ENCODE measurements around the gene ADAR.

The ADAR gene

DNA sequence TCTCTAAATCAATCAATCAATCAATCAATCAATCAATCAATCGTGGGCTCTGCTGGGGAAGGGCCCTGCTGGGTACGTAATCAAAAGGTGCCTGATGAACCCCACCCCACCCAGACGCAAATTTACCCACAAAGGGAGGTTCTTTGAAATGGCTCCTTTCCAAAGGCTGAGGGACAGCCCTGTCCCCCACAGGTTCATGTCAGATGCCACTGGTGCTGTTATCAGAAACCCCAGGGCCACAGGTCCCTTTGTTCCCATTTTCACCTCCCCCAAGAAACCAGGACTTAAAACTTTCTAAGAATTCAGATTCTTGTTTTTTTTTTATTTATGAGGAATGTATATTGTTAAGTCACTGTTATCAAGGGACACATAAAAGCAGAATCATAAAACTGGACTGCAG is 26.2 kb downstream of the ADAR start:
- no peak for DNase-seq

DNA sequence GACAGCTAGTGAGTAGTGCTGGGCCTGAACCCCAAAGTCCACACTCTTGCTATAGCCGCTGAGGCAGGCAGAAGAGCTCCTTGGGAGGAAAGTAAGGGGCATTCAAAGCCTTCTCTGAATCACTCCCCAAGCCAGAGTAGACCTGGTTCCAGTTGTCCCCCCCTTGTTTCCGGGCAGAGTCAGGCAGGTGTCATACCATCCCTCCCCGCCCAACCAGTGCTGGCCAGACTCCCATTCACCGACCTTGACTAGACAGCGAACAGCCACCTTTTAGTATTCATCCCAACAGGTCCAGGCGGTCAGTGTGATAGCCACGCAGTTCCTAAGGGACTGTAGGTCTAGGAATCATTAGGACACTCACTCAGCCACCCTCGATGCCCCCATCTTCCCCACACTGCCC is 28.6 kb downstream of the ADAR start:
- DNase-seq = no peak

DNA sequence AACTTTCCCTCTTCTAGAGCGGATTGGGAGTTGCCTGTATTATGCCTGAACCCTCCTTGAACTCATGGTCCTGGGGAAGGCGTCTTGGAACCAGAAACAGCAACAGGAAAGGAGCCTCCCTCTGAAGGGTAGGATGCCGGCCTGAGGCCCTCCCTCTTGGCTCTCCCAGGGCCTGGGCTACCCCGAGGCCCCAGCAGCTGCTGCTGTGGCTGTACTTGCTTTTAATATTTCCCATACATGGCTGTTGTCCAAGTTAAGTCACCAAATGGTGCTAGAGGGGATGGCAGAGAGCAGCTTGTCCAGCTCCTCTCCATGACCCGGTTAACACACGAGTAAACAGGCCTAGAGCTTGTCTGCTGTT is 29.9 kb downstream of the ADAR start:
- no peak for DNase-seq

DNA sequence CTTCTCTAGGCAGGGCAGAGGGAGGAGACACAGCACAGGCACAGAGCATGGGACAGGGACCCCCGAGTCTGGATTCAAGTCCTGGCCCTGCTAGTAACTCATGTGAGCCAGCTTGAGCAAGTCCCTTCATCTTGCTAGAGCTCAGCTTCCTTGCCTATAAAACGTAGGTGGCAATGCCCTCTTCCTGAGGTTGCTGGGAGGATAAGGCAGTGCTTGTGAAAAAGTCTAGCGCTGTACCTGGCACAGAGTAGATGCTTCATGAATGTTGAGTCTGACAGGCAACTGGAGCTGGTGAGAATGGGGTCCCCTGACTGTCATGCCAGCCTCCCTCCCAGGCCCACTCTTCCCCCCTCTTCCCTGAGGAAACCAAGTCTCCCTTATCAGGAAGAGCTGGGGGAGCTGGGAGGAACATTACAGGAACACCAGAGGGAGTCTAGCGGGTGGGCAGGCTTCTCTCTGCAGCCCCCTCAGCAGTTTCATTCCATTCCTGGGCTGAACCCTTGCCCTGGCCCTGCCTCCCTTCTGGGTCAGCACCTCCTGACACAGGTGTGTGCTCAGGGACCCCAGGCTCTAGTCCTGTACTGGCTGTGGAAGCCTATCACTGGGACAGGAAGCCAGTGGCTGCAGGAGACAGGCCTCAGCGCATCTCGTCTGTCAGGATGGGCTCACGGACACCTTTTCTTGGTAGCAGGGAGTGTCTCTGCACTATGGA is 30.5 kb downstream of the ADAR start:
- DNase-seq = no peak

DNA sequence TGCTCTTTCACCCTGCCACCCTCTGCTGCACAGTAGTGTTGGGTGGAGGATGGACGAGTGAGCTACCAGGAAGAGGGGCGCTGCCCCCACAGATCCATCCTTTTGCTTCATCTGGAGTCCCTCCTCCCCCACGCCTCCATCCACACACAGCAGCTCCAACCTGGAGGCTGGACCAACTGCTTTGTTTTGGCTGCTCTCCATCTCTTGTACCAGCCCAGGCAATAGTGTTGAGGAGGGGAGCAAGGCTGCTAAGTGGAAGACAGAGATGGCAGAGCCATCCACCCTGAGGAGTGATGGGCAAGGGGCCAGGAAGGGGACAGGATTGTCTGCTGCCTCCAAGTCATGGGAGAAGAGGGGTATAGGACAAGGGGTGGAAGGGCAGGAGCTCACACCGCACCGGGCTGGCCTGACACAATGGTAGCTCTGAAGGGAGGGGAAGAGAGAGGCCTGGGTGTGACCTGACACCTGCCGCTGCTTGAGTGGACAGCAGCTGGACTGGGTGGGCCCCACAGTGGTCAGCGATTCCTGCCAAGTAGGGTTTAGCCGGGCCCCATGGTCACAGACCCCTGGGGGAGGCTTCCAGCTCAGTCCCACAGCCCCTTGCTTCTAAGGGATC is 31.9 kb downstream of the ADAR start:
- no peak for DNase-seq

DNA sequence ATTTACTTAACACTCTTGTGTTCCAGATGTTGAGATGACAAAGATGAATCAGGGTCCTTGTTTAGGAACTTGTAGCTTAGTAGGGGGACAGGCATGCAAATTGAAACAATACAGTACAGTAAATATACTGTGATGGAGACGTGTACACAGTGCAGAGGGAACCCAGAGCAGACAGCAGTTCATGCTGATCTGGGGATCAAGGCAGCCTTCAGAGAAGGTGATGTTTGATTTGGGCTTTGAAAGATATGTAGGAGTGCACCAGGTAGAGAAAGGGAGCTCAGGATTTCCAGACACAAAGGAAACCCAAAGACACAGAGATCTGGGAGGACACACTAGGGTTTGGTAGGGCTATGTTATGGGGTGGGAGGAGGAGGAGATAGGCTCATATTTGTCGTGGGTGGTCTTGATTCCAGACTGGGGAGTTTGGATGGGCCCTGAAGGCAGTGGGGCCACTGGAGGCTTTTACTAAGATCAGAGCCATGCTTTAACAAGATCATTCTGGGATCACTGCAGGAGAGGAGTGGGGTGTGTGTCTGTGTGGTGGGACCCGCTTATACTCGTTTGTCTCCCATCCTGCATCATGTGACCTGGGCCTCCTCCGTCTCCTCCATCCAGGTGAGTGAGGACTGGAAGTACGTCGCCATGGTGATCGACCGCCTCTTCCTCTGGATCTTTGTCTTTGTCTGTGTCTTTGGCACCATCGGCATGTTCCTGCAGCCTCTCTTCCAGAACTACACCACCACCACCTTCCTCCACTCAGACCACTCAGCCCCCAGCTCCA is 32.6 kb downstream of the ADAR start:
- no peak for DNase-seq

DNA sequence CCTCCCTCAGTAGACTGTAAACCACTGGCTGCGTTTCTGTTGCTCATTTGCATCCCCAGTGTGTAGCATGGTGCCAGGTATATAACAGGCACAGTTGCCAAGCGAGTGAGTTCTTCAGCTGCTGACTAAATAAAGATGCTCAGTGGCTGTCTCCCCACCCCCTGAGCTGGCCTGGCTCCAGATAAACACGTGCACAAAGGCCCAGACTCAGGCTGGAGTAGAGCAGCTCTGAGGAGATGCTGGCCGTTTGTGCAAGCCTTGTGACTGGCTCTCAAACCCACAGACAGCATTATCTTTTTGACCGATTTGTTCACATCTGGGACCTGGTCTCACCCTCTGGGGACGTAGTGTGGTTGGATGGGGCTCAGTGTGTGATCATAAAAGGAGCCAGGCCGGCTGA is 33.3 kb downstream of the ADAR start:
- DNase-seq = no peak

DNA sequence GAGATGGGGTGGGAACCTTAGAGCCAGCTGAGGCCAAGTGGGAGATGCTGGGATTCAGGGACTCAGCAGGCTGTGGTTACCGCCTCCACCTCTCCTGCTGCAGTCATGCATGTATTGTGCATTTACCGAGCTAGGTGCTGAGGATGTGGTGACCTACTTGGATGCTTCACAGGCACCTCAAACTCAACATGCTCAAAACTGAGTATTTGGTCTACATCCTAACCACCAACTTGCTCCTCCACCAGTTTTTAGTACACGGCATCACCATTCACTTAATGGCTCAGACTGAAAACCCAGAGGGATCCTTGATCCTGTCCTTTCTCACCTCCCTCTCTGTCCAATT is 34.8 kb downstream of the ADAR start:
- no peak for DNase-seq

DNA sequence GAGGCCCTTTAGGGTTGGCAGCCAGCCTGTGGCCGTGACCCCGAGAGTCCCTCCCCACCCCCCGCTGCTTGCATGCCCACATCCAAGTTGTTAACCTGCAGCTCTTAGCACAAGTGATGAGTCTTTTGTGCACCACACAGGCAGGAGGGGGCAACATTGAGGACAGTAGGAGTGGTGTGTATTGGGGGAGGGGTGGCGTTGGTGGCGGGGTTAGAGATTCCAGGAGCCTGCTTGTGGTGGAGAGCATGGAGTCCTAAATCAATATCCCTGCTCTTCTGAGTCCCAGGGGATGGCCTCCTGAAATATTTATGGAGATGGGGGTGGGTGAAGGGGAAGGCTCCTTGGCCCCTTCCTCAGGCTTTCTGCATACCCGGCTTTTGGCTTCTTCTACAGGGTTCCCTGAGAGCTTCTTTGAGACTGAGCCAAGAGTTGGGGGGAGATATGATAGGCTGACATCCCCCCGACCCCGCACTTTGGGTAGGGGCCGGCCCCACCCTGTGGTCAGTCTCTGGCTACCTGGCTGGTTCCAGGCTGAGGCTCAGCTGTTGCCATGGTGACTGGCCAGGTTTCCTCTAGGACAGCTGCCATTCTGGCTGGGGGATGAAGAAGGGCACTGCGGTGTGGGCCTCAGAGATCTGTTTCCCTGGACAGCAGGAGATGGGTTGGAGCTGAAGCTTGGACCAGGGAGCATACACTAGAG is 35.4 kb downstream of the ADAR start:
- DNase-seq = no peak

DNA sequence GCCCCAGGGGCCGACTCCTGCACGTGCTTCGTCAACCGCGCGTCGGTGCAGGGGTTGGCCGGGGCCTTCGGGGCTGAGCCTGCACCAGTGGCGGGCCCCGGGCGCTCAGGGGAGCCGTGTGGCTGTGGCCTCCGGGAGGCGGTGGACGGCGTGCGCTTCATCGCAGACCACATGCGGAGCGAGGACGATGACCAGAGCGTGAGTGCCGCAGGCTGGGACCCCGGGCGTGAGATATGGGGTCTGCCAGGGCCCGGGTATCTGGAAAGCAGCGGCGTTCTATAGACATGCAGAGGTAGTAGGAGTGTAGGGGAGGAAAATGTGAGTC is 36.1 kb downstream of the ADAR start:
- no peak for DNase-seq

DNA sequence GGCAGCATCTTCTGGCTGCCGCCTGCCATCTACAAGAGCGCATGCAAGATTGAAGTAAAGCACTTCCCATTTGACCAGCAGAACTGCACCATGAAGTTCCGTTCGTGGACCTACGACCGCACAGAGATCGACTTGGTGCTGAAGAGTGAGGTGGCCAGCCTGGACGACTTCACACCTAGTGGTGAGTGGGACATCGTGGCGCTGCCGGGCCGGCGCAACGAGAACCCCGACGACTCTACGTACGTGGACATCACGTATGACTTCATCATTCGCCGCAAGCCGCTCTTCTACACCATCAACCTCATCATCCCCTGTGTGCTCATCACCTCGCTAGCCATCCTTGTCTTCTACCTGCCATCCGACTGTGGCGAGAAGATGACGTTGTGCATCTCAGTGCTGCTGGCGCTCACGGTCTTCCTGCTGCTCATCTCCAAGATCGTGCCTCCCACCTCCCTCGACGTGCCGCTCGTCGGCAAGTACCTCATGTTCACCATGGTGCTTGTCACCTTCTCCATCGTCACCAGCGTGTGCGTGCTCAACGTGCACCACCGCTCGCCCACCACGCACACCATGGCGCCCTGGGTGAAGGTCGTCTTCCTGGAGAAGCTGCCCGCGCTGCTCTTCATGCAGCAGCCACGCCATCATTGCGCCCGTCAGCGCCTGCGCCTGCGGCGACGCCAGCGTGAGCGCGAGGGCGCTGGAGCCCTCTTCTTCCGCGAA is 36.6 kb downstream of the ADAR start:
- DNase-seq = no peak

DNA sequence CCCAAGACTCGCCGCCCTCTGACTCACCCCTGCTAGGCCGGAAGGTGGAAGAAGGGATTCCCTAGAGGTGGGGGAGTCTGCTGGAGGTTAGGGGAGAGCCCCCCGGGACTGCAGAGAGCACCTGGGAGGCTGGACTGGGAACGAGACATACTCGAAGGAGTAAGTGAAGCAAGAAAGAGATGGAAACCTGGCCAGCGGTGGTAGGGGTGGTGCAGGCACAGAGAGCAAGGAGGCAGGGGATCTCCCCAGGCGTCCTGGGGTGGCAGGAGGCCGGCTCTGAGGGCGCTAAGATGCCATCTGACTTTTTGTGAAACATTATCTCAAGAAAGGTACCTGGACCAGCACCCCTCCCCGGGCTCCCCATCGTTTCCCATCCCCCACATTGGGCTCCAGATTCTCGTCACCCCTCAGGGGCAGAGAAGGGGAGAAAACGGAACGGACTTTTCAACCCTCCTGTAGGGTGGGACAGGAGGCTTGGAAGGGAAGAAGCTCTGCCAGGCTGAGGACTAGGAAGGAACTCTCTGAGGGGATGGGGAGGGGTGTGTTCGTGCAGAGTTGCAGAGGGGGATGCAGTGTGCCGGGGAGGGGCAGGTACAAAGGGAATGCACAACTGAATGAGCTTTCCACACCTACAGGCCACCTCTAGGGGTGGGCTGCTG is 39.7 kb downstream of the ADAR start:
- no peak for DNase-seq

DNA sequence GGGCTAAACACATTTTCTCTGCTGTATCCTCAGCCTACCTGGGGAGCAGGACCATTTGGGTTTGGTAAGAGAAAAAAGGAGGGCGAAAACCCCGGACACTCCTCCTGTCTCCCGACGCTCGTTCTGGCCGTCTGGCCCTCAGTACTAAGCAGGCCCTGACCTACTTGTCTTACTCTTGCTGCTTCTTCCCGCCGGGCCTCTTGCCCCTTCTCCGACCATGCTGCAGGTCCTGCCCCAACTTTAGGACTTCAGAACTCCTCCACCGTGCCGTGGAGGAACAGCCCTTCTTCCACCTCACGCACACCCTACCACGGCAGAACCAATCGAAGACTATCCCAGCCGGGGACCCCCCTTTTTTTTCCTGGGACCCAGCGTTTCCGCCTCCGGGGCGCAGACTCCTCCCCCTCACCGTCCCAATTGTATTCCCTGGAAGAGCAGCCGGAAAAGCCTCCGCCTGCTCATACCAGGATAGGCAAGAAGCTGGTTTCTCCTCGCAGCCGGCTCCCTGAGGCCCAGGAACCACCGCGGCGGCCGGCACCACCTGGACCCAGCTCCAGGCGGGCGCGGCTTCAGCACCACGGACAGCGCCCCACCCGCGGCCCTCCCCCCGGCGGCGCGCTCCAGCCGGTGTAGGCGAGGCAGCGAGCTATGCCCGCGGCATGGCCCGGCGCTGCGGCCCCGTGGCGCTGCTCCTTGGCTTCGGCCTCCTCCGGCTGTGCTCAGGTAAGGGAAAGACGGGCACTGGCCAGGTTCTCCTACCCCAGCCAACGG is 40.4 kb downstream of the ADAR start, which contains the start of gene CHRNB2:
Gene CHRNB2, plus strand, starts transcription at position 393 of the 771 bp plus-strand sequence. Its CDS starts 267 bp downstream, at position 660.
- peak; percentile 60 for DNase-seq

DNA sequence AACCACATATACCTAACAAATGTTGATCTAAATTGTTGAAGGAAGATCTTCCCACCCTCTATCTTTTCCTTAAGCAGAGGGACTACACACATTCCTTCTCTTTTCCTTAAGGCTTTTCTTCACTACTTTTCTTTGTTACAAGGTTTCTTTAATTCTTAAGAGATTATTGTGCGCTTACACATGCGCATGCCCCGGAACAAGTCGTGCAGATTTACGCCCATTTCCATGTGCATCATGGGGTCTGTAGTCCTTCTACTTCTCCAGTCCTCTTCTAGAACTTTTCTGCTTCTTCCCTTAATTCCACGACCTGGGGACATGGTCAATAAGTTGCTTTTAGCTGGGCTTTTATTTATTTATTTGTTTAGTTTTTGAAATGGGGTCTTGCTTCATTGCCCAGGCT is 42.1 kb downstream of the ADAR start:
- no peak for DNase-seq

DNA sequence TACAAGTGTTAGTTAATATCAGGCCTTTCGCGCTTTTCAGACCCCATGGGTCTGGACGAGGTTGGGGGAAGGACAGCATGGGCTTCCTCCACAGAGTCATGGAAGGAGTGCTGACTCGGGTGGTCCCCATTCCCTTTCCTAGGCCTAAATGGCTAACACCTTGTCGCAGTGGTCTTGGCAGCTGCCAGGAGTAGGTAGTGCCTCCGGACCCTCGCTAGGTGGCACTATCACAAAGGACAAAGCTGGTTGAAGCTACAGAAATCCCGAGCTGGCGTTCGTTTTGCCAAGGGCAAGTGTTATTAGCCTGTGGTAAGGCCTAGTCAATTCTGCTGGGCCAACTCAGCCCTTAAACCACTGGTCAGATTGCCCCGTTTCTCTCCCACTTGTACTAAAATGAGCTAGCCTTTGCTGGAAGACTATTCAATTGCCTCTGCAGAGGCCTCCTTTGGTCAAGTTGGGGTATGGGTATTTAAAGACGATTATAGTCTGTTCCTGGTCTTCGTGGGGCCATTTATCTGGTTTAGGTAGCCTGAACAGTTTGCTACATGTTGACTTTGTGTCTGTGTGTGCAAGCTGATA is 48.4 kb downstream of the ADAR start:
- DNase-seq = peak; percentile 91

DNA sequence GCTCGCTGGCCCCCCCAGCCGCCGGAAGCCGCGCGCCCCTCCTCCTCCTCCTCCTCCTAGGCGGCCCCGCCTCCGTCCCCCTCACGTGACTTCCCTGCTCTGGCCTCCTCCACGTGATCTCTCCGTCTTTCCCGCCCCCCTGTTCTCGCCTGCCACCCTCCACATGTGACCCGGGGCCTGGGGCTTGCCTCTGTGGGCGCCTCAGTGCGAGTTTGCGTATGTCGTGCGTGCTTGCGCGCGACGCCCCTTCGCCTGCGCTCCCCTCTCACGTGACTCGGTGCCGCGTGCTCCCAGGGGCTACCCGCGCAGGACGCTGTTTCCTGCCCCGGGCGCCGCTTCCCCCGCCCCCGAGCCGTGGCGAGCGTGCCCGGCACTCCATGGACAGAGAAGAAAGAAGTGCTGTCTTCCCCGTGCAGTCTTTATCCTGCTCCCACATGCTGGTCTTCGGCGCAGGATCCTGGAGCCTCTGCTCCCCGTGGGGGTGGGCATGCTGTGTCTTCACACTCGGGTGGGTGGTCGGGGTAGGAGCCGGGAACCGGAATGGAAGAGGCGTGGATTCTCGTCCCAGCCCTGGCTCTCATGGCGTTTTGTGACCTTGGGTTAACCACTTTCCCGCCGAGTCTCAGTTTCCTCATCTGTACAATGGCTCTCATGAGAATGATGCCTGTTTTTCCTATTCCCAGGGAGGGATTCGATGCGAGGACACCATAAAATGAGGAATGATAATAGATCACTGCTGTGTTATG is 49.1 kb downstream of the ADAR start:
- DNase-seq = peak; percentile 99

DNA sequence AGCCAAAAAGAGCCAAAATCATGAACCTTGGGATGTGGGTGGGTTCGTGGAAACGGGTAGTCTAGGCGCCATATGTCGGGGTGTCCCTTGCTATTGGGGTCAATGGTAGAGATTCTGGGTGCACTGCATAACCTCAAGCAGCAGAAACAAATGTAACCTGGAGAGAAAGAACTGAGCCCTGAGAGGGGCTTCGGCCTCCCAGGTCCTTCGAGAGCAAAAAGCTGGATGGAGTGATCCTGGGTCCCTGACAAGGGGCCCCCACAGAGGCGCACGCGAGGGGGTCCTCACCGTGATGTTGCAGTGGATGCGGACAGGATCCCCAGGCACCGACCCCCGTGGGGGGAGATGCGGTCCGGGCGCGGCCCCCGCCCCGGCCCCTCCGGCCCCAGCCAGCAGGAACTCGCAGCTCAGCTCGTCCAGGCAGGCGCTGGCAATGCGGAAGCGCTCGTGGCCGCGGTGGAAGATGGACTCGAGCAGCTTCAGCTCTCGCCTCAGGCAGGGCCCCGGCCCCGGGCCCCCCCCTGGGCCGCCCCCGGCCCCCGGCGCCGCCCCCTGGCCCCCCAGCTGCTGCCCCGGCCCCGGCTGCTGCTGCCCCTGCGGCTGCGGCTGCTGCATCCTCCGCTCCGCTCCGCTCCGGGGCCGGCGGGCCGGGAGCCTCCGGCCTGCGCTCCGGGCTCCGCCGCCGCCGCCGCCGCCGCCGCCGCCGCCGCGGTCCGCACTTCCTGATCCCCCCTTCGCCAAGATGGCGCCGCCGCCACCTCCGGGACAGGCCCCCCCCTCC is 49.9 kb downstream of the ADAR start, which contains the start of gene UBE2Q1:
Gene UBE2Q1, minus strand, starts transcription at position 724 of the 781 bp plus-strand sequence. Its CDS starts 109 bp downstream, at position 615.
- no peak for DNase-seq

DNA sequence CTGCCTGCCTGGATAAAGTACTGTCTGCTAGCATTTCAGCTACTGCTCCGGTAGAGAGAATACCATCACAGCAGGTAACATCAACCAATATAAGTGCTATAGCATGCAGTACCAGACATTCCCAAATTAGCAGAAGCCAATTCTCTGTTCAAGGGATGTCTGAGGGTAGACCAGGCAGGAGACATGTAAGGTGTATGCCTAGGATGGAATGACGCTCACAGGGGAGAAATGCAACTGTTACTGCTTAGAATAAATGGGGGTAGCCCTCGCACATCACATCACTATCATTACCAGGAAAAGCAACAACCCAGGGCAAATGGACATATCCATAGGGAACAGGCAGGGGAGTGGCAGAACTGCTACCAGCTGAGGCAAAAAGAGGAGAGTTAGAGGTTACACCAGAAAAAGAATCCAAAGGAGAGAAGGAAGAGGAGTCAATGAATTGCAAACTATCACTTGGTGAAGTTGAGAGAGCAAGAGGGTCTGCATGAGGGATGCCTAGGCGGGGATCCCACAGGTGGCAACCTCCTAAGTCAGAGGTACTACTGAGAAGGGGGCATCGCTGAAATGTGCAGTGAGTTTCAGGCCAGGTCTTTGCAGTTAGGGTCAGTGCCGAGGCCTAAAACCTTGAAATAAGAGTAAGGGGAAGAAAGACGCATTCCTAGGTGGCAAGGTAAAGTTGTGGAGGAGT is 50.6 kb downstream of the ADAR start:
- no peak for DNase-seq

DNA sequence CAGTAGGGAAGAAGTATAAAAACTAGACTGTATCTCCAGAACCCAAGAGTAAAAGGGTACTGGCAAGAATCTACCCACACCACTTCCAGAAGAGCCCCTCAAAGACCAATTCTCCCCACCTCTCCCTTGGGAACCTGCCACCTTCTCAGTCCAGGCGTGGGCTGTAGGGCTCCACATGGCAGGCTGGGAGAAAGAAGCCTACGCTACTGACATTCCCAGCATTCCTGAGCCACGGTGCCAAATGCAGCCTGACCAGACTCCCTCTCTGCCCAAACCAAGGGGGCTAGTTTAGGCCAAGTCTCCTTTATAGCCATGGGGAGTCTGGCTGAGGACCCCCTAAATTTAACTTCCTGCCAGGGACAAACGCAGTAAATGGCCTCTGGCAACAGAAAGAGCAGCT is 51.6 kb downstream of the ADAR start:
- no peak for DNase-seq
